ENCODE measurements around the gene WDR70.

WDR70 gene

GRCh38 chr5:37735649-37736347 lies 356.7 kb downstream of the WDR70 start:
- H3K4me2 ChIP-seq (ENCODE audit: low read depth, low read length, poor library complexity, severe bottlenecking), result no peak overlapping the region
- H2AFZ ChIP-seq (ENCODE audit: low read length), result no peak overlapping the region
- H3F3A ChIP-seq (ENCODE audit: low read depth), result no peaks in the 10 kb centered on the region

DNA sequence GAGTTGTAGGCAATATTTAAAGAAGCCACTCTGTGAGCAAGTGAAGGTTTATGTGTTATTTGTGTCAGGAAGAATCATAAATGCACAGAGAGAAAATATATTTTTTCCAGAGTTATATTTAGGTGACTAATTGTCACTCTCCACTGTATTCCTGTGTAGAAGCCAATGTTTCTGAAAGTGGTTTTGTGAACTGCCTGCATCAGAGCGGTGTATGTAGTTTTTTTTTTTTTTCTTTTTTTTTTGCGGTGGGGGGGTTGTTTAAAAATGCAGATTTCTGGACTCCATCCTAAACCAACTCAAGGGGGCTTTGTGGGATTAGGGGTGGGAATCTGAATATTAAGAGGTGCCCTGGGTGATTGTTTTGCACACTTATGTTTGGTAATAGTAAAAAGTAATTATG lies 357.3 kb downstream of the WDR70 start:
- Histone ChIP-seq H4K20me1 (ENCODE audit: insufficient read depth, low read length, poor library complexity, severe bottlenecking) (no peaks in the 10 kb centered on the region), H3K9me2 (replicated peaks; ENCODE audit: low read depth, low read length) (no peaks in the 10 kb centered on the region), H2AFZ (ENCODE audit: low read length) (no peak overlapping the region), H3K27me3 (ENCODE audit: insufficient read depth, low read length, poor library complexity, severe bottlenecking) (no peaks in the 10 kb centered on the region), H3K4me3 (ENCODE audit: low read length, poor library complexity, severe bottlenecking) (no peak overlapping the region), H3K36me3 (ENCODE audit: insufficient read depth, low read length) (0 out of 2 replicates have a peak, but pooled peaks cover 2% of the 10 kb centered on the region), H3K4me1 (ENCODE audit: insufficient read depth, low read length, poor library complexity, severe bottlenecking) (no peaks in the 10 kb centered on the region), H3K9me3 (ENCODE audit: insufficient read depth, low read depth, low read length) (no peaks in the 10 kb centered on the region), H3F3A (ENCODE audit: low read depth) (no peaks in the 10 kb centered on the region), H3K9ac (ENCODE audit: low read depth, low read length, poor library complexity, severe bottlenecking) (no peak overlapping the region), H3K79me2 (ENCODE audit: insufficient read depth, low read length) (no peaks in the 10 kb centered on the region), H3K4me2 (ENCODE audit: low read depth, low read length, poor library complexity, severe bottlenecking) (no peak overlapping the region)
- TF ChIP-seq EZH2phosphoT487 (IDR thresholded peaks at IDR 0.05; ENCODE audit: borderline replicate concordance), result no peak
- TF ChIP-seq CTCF (conservative IDR thresholded peaks at IDR 0.05; ENCODE audit: low read length), result no peak

More at GRCh38 chr5:37735649-37736347, 356.7 kb downstream of the WDR70 start:
- TF ChIP-seq CTCF (conservative IDR thresholded peaks at IDR 0.05; ENCODE audit: low read length) (no peak), EZH2phosphoT487 (IDR thresholded peaks at IDR 0.05; ENCODE audit: borderline replicate concordance) (no peak)
- no peaks in the 10 kb centered on the region for H3K27me3 ChIP-seq (ENCODE audit: insufficient read depth, low read length, poor library complexity, severe bottlenecking)
- H3K9me2 ChIP-seq (replicated peaks; ENCODE audit: low read depth, low read length), result no peaks in the 10 kb centered on the region
- H3K4me3 ChIP-seq (ENCODE audit: low read length, poor library complexity, severe bottlenecking), result no peak overlapping the region
- no peak overlapping the region for H3K9ac ChIP-seq (ENCODE audit: low read depth, low read length, poor library complexity, severe bottlenecking)
- no peaks in the 10 kb centered on the region for H4K20me1 ChIP-seq (ENCODE audit: insufficient read depth, low read length, poor library complexity, severe bottlenecking)
- no peaks in the 10 kb centered on the region for H3K4me1 ChIP-seq (ENCODE audit: insufficient read depth, low read length, poor library complexity, severe bottlenecking)
- H3K9me3 ChIP-seq (ENCODE audit: insufficient read depth, low read depth, low read length), result no peaks in the 10 kb centered on the region
- H3K79me2 ChIP-seq (ENCODE audit: insufficient read depth, low read length), result no peaks in the 10 kb centered on the region
- H3K36me3 ChIP-seq (ENCODE audit: insufficient read depth, low read length), result no peaks in the 10 kb centered on the region; the same call in 1 of the 2 replicates

GRCh38 chr5:37737326-37738056 lies 358.4 kb downstream of the WDR70 start:
- Histone ChIP-seq H3K9ac (ENCODE audit: low read depth, low read length, poor library complexity, severe bottlenecking) (no peak overlapping the region), H3K4me3 (ENCODE audit: low read length, poor library complexity, severe bottlenecking) (no peak overlapping the region), H2AFZ (ENCODE audit: low read length) (no peak overlapping the region), H4K20me1 (ENCODE audit: insufficient read depth, low read length, poor library complexity, severe bottlenecking) (no peaks in the 10 kb centered on the region), H3K9me2 (replicated peaks; ENCODE audit: low read depth, low read length) (no peaks in the 10 kb centered on the region), H3K79me2 (ENCODE audit: insufficient read depth, low read length) (no peaks in the 10 kb centered on the region), H3K27me3 (ENCODE audit: insufficient read depth, low read length, poor library complexity, severe bottlenecking) (no peaks in the 10 kb centered on the region), H3K4me1 (ENCODE audit: insufficient read depth, low read length, poor library complexity, severe bottlenecking) (no peaks in the 10 kb centered on the region), H3K36me3 (ENCODE audit: insufficient read depth, low read length) (peaks cover 10% of the 10 kb centered on the region; the same call in 1 of the 2 replicates), H3K4me2 (ENCODE audit: low read depth, low read length, poor library complexity, severe bottlenecking) (no peak overlapping the region), H3K9me3 (ENCODE audit: insufficient read depth, low read depth, low read length) (no peaks in the 10 kb centered on the region), H3F3A (ENCODE audit: low read depth) (no peaks in the 10 kb centered on the region)
- no peak for TF ChIP-seq EZH2phosphoT487 (IDR thresholded peaks at IDR 0.05; ENCODE audit: borderline replicate concordance)
- no peak for TF ChIP-seq CTCF (conservative IDR thresholded peaks at IDR 0.05; ENCODE audit: low read length)

Measured in Loucy (cell line).